Astrocyte of the cerebellum (primary cell): ENCODE data around the gene SPI1.
A peak's percentile ranks its signal among the peaks of the same experiment; 100 is the strongest.

ENCODE experiments used
- DNase-seq: peaks from one replicate; pipeline ENCODE4 v3.0.0-alpha.2; 2011; ENCODE audit warnings: low read depth
- H3K4me3 ChIP-seq: 2 replicates; pipeline ENCODE4 v1.5.1; 2011; ENCODE audit warnings: mild to moderate bottlenecking, low read depth, low read length, moderate library complexity
- CTCF ChIP-seq: IDR thresholded peaks from 2 replicates; pipeline ENCODE4 v1.5.1; 2012; ENCODE audit warnings: low read length, low read depth, moderate library complexity, mild to moderate bottlenecking; ENCODE audit errors: missing control alignments
- in situ Hi-C: cut with HindIII; loops from 2 replicates; pipeline ENCODE4 v1.10.0; 2017; ENCODE audit warnings: low sequenced_read_pairs

Gene SPI1

GRCh38 chr11:47373876-47374719 lies 4.2 kb downstream of the SPI1 start:
- H3K4me3 ChIP-seq = no peak overlapping the region
- TF ChIP-seq CTCF = peak; percentile 97
- in situ Hi-C loops = no loop called here
- peak; percentile 24 for DNase-seq

GRCh38 chr11:47372422-47372821 lies 5.9 kb downstream of the SPI1 start:
- in situ Hi-C loops = no loop called here
- TF ChIP-seq CTCF = no peak
- DNase-seq = no peak
- no peak overlapping the region for H3K4me3 ChIP-seq

- DNase-seq = no peak
- H3K4me3 ChIP-seq = no peak overlapping the region
- in situ Hi-C loops = no loop called here
- no peak for TF ChIP-seq CTCF
These were observed 8.7 kb downstream of the SPI1 start for GRCh38 chr11:47369676-47370075.

GRCh38 chr11:47366020-47366490 lies 12.3 kb downstream of the SPI1 start:
- H3K4me3 ChIP-seq = no peak overlapping the region
- no peak for DNase-seq
- in situ Hi-C loops = no loop called here
- no peak for TF ChIP-seq CTCF

- TF ChIP-seq CTCF = no peak
- in situ Hi-C loops = no loop called here
- DNase-seq = no peak
- no peak overlapping the region for H3K4me3 ChIP-seq
These were observed 16.9 kb downstream of the SPI1 start for GRCh38 chr11:47361419-47361818.

GRCh38 chr11:47360341-47360740 lies 18.0 kb downstream of the SPI1 start:
- no peak overlapping the region for H3K4me3 ChIP-seq
- in situ Hi-C loops = no loop called here
- no peak for TF ChIP-seq CTCF
- no peak for DNase-seq
